ENCODE measurements around the gene C1QL1. TPM values are rescaled to one million over a fixed set of nuclear protein-coding genes. Genes with fewer than 3 reads are reported as not detected.

C1QL1 gene
- total RNA-seq, 1 experiment from 2014 or later, result 3.5 TPM

DNA sequence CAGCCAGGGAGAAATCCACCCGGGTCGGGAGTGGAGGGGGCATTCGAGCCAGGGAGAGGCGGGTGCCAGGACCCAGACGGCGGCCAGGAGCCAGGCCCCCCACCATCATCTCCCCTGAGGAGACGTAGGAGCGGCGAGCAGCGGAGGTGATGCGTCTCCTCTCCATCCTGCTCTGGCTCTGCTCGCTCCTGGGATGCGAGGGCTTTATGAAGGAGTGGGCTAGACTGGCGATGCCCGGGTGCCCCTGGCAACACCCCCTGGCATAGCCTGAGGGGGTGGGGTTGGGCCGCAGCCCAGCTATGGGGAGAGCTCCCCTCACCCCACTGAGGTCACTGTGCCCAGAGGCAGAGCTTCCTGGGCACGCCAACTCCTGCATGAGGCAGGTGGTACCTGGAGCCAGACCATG lies 52.8 kb downstream of the C1QL1 start, which contains the start of gene GFAP:
TSS of gene GFAP (minus strand) at position 180 of the 406 bp plus-strand sequence. CDS start at position 166, 14 bp downstream.
- DNase-seq (ENCODE audit: low read depth, low spot score) (no peak), ATAC-seq (no peak)
- Histone ChIP-seq H3K4me1 (ENCODE audit: control insufficient read depth in 1 of 2, insufficient read depth in 2 of 2, low read length in 2 of 2) (peaks cover 0 to 17% of the 10 kb centered on the region in 2 experiments; a peak in 2 of 4 replicates), H3K27me3 (ENCODE audit: insufficient read depth, low read length) (no peaks in the 10 kb centered on the region), H3K27ac (ENCODE audit: low read depth, low read length) (no peak within 1 kb of the TSS), H3K9me2 (ENCODE audit: insufficient read depth) (no peaks in the 10 kb centered on the region), H2AFZ (ENCODE audit: low read depth, low read length, poor library complexity, severe bottlenecking) (no peak within 1 kb of the TSS), H3K79me2 (ENCODE audit: insufficient read depth, low read length) (no peaks in the 10 kb centered on the region), H3K4me3 (replicated peaks in 1 of 2; ENCODE audit: low read depth in 1 of 2, low read length in 2 of 2) (no peak within 1 kb of the TSS), H4K20me1 (ENCODE audit: insufficient read depth) (no peaks in the 10 kb centered on the region), H3K36me3 (ENCODE audit: control insufficient read depth in 1 of 2, insufficient read depth in 2 of 2, low read length in 2 of 2) (no peaks in the 10 kb centered on the region), H3K9me3 (ENCODE audit: control insufficient read depth in 1 of 2, insufficient read depth in 1 of 2, low read depth in 1 of 2, low read length in 2 of 2) (no peaks in the 10 kb centered on the region), H3K9ac (ENCODE audit: low read length) (no peak within 1 kb of the TSS), H3K4me2 (ENCODE audit: low read length) (no peak within 1 kb of the TSS)
- RAD21 ChIA-PET (ENCODE audit: low non-redundant PET in 1 of 2, low total read pairs in 2 of 2, uncharacterized antibody in 2 of 2, unreplicated experiment in 2 of 2), result no interaction called here
- BruUV-seq (replicated peaks), result no TSS peak
- no peak for TF ChIP-seq SRF (IDR thresholded peaks at IDR 0.05; ENCODE audit: low read depth)
- CTCF ChIA-PET, result interaction anchor here (0.6 kb wide), 1 partner anchor 106 kb away, joined by 3 read pairs; no protein-coding TSS in a partner anchor
- intact Hi-C loops (cut with micrococcal nuclease), result no loop called here
- POLR2A ChIA-PET, result no interaction called here

DNA sequence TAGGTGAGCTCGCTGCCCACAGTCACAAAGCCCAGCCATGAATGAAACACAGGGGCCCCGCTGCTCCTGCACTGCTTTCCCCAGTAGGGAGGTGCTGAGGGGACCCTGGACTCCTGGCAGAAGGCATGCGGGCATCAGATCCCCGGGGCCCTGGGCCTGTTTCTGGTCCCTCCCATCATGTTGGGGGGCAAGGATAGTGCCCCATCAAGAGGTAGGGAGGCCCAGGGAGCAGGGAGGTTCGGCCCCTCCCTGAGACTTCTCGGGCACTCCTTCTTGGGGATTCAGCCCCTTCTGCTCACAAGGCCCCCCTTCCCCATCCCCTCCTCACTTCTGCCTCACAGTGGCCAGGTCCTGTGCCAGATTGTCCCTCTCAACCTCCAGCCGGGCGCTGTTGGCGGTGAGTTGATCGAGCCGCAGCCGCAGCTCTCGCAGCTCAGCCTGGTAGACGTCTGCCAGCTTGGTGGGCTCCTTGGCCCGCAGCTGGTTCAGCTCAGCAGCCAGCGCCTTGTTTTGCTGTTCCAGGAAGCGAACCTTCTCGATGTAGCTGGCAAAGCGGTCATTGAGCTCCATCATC lies 53.3 kb downstream of the C1QL1 start:
- DNase-seq (ENCODE audit: low read depth, low spot score), result no peak
- intact Hi-C loops (cut with micrococcal nuclease), result no loop called here
- Histone ChIP-seq H3K4me1 (ENCODE audit: control insufficient read depth in 1 of 2, insufficient read depth in 2 of 2, low read length in 2 of 2) (peaks cover 0 to 12% of the 10 kb centered on the region in 2 experiments; a peak in 2 of 4 replicates), H3K4me3 (replicated peaks in 1 of 2; ENCODE audit: low read depth in 1 of 2, low read length in 2 of 2) (no peak overlapping the region), H3K79me2 (ENCODE audit: insufficient read depth, low read length) (no peaks in the 10 kb centered on the region), H3K4me2 (ENCODE audit: low read length) (no peak overlapping the region), H3K9me3 (ENCODE audit: control insufficient read depth in 1 of 2, insufficient read depth in 1 of 2, low read depth in 1 of 2, low read length in 2 of 2) (no peaks in the 10 kb centered on the region), H3K27me3 (ENCODE audit: insufficient read depth, low read length) (no peaks in the 10 kb centered on the region), H4K20me1 (ENCODE audit: insufficient read depth) (no peaks in the 10 kb centered on the region), H2AFZ (ENCODE audit: low read depth, low read length, poor library complexity, severe bottlenecking) (no peak overlapping the region), H3K9ac (ENCODE audit: low read length) (no peak overlapping the region), H3K27ac (ENCODE audit: low read depth, low read length) (no peak overlapping the region), H3K9me2 (ENCODE audit: insufficient read depth) (no peaks in the 10 kb centered on the region), H3K36me3 (ENCODE audit: control insufficient read depth in 1 of 2, insufficient read depth in 2 of 2, low read length in 2 of 2) (no peaks in the 10 kb centered on the region)
- ChIA-PET POLR2A (no interaction called here), CTCF (interaction anchor here (0.6 kb wide), 1 partner anchor 107 kb away, joined by 3 read pairs; no protein-coding TSS in a partner anchor), RAD21 (ENCODE audit: low non-redundant PET in 1 of 2, low total read pairs in 2 of 2, uncharacterized antibody in 2 of 2, unreplicated experiment in 2 of 2) (no interaction called here)
- BruUV-seq (replicated peaks), result no TSS peak
- no peak for ATAC-seq
- TF ChIP-seq CEBPB (IDR thresholded peaks at IDR 0.05; ENCODE audit: low read depth) (no peak), SP1 (IDR thresholded peaks at IDR 0.05; ENCODE audit: low read depth) (no peak), SIN3A (IDR thresholded peaks at IDR 0.05; ENCODE audit: low read depth) (no peak), CBX3 (IDR thresholded peaks at IDR 0.05; ENCODE audit: low read depth) (no peak), POLR2A (IDR thresholded peaks at IDR 0.05; ENCODE audit: borderline replicate concordance, extremely low read depth, insufficient read depth, insufficient read length) (no peak), ELF1 (IDR thresholded peaks at IDR 0.05; ENCODE audit: borderline replicate concordance, low read depth) (no peak), YY1 (IDR thresholded peaks at IDR 0.05; ENCODE audit: extremely low read depth, insufficient replicate concordance, low read depth, low read length) (no peak), ZFX (IDR thresholded peaks at IDR 0.05) (no peak), SRF (IDR thresholded peaks at IDR 0.05; ENCODE audit: low read depth) (no peak), FOSL1 (IDR thresholded peaks at IDR 0.05; ENCODE audit: low read depth) (no peak), EGR1 (IDR thresholded peaks at IDR 0.05; ENCODE audit: low read depth) (no peak), ZNF274 (IDR thresholded peaks at IDR 0.05; ENCODE audit: low read depth, low read length) (no peak), EZH2phosphoT487 (IDR thresholded peaks at IDR 0.05; ENCODE audit: borderline replicate concordance) (no peak)
- TF ChIP-seq, protein P1, sequence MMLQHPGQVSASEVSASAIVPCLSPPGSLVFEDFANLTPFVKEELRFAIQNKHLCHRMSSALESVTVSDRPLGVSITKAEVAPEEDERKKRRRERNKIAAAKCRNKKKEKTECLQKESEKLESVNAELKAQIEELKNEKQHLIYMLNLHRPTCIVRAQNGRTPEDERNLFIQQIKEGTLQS (IDR thresholded peaks at IDR 0.05), result no peak
- TF ChIP-seq, protein P2, sequence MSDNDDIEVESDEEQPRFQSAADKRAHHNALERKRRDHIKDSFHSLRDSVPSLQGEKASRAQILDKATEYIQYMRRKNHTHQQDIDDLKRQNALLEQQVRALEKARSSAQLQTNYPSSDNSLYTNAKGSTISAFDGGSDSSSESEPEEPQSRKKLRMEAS (IDR thresholded peaks at IDR 0.05), result no peak
- TF ChIP-seq, protein P3, sequence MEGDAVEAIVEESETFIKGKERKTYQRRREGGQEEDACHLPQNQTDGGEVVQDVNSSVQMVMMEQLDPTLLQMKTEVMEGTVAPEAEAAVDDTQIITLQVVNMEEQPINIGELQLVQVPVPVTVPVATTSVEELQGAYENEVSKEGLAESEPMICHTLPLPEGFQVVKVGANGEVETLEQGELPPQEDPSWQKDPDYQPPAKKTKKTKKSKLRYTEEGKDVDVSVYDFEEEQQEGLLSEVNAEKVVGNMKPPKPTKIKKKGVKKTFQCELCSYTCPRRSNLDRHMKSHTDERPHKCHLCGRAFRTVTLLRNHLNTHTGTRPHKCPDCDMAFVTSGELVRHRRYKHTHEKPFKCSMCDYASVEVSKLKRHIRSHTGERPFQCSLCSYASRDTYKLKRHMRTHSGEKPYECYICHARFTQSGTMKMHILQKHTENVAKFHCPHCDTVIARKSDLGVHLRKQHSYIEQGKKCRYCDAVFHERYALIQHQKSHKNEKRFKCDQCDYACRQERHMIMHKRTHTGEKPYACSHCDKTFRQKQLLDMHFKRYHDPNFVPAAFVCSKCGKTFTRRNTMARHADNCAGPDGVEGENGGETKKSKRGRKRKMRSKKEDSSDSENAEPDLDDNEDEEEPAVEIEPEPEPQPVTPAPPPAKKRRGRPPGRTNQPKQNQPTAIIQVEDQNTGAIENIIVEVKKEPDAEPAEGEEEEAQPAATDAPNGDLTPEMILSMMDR (IDR thresholded peaks at IDR 0.05 in 2 of 3, conservative IDR thresholded peaks at IDR 0.05 in 1 of 3; ENCODE audit: borderline replicate concordance in 1 of 3, insufficient read depth in 1 of 3, low read depth in 2 of 3, low read length in 2 of 3), result no peak
- TF ChIP-seq, protein P4, sequence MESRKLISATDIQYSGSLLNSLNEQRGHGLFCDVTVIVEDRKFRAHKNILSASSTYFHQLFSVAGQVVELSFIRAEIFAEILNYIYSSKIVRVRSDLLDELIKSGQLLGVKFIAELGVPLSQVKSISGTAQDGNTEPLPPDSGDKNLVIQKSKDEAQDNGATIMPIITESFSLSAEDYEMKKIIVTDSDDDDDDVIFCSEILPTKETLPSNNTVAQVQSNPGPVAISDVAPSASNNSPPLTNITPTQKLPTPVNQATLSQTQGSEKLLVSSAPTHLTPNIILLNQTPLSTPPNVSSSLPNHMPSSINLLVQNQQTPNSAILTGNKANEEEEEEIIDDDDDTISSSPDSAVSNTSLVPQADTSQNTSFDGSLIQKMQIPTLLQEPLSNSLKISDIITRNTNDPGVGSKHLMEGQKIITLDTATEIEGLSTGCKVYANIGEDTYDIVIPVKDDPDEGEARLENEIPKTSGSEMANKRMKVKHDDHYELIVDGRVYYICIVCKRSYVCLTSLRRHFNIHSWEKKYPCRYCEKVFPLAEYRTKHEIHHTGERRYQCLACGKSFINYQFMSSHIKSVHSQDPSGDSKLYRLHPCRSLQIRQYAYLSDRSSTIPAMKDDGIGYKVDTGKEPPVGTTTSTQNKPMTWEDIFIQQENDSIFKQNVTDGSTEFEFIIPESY (IDR thresholded peaks at IDR 0.05; ENCODE audit: extremely low read depth, insufficient replicate concordance, low read length), result no peak
